H9 (cell line): ENCODE data around the gene ZDHHC13. TPM values are rescaled to one million over a fixed set of nuclear protein-coding genes. Genes with fewer than 3 reads are reported as not detected.

Experiments
- DNase-seq: peaks from one replicate; pipeline ENCODE4 v3.0.0-alpha.2; 2017
- H2AFZ ChIP-seq: one replicate; pipeline ENCODE4 v1.6.1; 2013; ENCODE audit warnings: mild to moderate bottlenecking, low read length, control low read depth, moderate library complexity
- H2AK5ac ChIP-seq: 2 replicates; pipeline ENCODE4 v1.6.1; 2013; ENCODE audit warnings: low read length, control low read depth, mixed read lengths; ENCODE audit not compliant: insufficient read length
- H2BK120ac ChIP-seq: one replicate; pipeline ENCODE4 v1.6.1; 2013; ENCODE audit warnings: low read depth, mild to moderate bottlenecking, low read length, control low read depth, inconsistent platforms; ENCODE audit not compliant: poor library complexity, severe bottlenecking
- H2BK12ac ChIP-seq: 2 replicates; pipeline ENCODE4 v1.6.1; 2013; ENCODE audit warnings: low read length, control low read depth, mixed read lengths, low read depth; ENCODE audit not compliant: insufficient read length
- H2BK15ac ChIP-seq: 2 replicates; pipeline ENCODE4 v1.6.1; 2013; ENCODE audit warnings: low read depth, low read length, control low read depth
- H2BK20ac ChIP-seq: one replicate; pipeline ENCODE4 v1.6.1; 2013; ENCODE audit warnings: low read depth, mild to moderate bottlenecking, low read length, control low read depth, inconsistent platforms; ENCODE audit not compliant: poor library complexity, severe bottlenecking
- H2BK5ac ChIP-seq: 2 replicates; pipeline ENCODE4 v1.6.1; 2013; ENCODE audit warnings: low read length, control low read depth, mixed read lengths; ENCODE audit not compliant: insufficient read length
- H3K14ac ChIP-seq: 2 replicates; pipeline ENCODE4 v1.6.1; 2013; ENCODE audit warnings: low read length, control low read depth; ENCODE audit not compliant: insufficient read depth
- H3K18ac ChIP-seq: 2 replicates; pipeline ENCODE4 v1.6.1; 2013; ENCODE audit warnings: low read depth, mild to moderate bottlenecking, mixed read lengths, low read length, control low read depth; ENCODE audit not compliant: insufficient read length
- H3K23ac ChIP-seq: 2 replicates; pipeline ENCODE4 v1.6.1; 2013; ENCODE audit warnings: low read length, control low read depth, mixed read lengths, low read depth; ENCODE audit not compliant: insufficient read length
- H3K23me2 ChIP-seq: 2 replicates; pipeline ENCODE4 v1.6.1; 2013; ENCODE audit warnings: low read depth, mild to moderate bottlenecking, mixed read lengths, low read length, control low read depth; ENCODE audit not compliant: insufficient read length, poor library complexity, severe bottlenecking
- H3K27ac ChIP-seq: 2 replicates; pipeline ENCODE4 v1.5.1; 2013; ENCODE audit warnings: low read length, control low read depth, mixed read lengths, low read depth; ENCODE audit not compliant: insufficient read length
- H3K27me3 ChIP-seq: 2 replicates; pipeline ENCODE4 v1.6.1; 2013; ENCODE audit warnings: low read length, control low read depth, inconsistent platforms; ENCODE audit not compliant: insufficient read depth
- H3K4ac ChIP-seq: 2 replicates; pipeline ENCODE4 v1.6.1; 2013; ENCODE audit warnings: low read depth, mild to moderate bottlenecking, control low read depth, inconsistent platforms, low read length, moderate library complexity
- H3K4me1 ChIP-seq: 2 replicates; pipeline ENCODE4 v1.6.1; 2013; ENCODE audit warnings: low read length, control low read depth, inconsistent platforms; ENCODE audit not compliant: insufficient read depth
- H3K4me2 ChIP-seq: 2 replicates; pipeline ENCODE4 v1.6.1; 2013; ENCODE audit warnings: low read length, control low read depth, mixed read lengths; ENCODE audit not compliant: insufficient read length, insufficient read depth
- H3K56ac ChIP-seq: 2 replicates; pipeline ENCODE4 v1.6.1; 2013; ENCODE audit warnings: low read depth, mild to moderate bottlenecking, mixed read lengths, low read length, control low read depth; ENCODE audit not compliant: insufficient read length
- H3K79me1 ChIP-seq: 2 replicates; pipeline ENCODE4 v1.6.1; 2013; ENCODE audit warnings: low read depth, mild to moderate bottlenecking, moderate library complexity, low read length, control low read depth, inconsistent platforms; ENCODE audit not compliant: insufficient read depth, poor library complexity, severe bottlenecking
- H3K79me2 ChIP-seq: 2 replicates; pipeline ENCODE4 v1.6.1; 2013; ENCODE audit warnings: low read length, control low read depth, inconsistent platforms; ENCODE audit not compliant: insufficient read depth
- H3K9ac ChIP-seq: 2 replicates; pipeline ENCODE4 v1.6.1; 2013; ENCODE audit warnings: low read length, control low read depth, mixed read lengths; ENCODE audit not compliant: insufficient read length; ENCODE audit errors: extremely low read depth
- H3K9me3 ChIP-seq: one replicate; pipeline ENCODE4 v1.6.1; 2013; ENCODE audit warnings: low read depth, low read length, inconsistent platforms; ENCODE audit not compliant: control insufficient read depth
- H3T11ph ChIP-seq: one replicate; pipeline ENCODE4 v1.6.1; 2013; ENCODE audit warnings: mild to moderate bottlenecking, low read length, control low read depth, inconsistent platforms
- H4K20me1 ChIP-seq: one replicate; pipeline ENCODE4 v1.6.1; 2013; ENCODE audit not compliant: control insufficient read depth, insufficient read length, insufficient read depth
- H4K5ac ChIP-seq: 2 replicates; pipeline ENCODE4 v1.6.1; 2013; ENCODE audit warnings: low read depth, mild to moderate bottlenecking, mixed read lengths, low read length, control low read depth; ENCODE audit not compliant: insufficient read length
- H4K8ac ChIP-seq: replicated peaks from 2 replicates; pipeline ENCODE4 v1.6.1; 2013; ENCODE audit warnings: low read length, control low read depth, mixed read lengths, low read depth; ENCODE audit not compliant: insufficient read length
- H4K91ac ChIP-seq: 2 replicates; pipeline ENCODE4 v1.6.1; 2013; ENCODE audit warnings: low read depth, mild to moderate bottlenecking, moderate library complexity, mixed read lengths, low read length, control low read depth; ENCODE audit not compliant: insufficient read length
- H3K27ac Mint-ChIP-seq, 3 experiments: 2 replicates in 2 of 3; 3 replicates in 1 of 3; pipeline ENCODE4 v1.8.0; 2020 to 2021; ENCODE audit warnings: mixed read lengths in 3 of 3, mild to moderate bottlenecking in 1 of 3, moderate library complexity in 1 of 3
- H3K27me3 Mint-ChIP-seq: 2 replicates; pipeline ENCODE4 v1.8.0; 2021; ENCODE audit warnings: low read depth, mild to moderate bottlenecking, moderate library complexity, mixed read lengths
- H3K36me3 Mint-ChIP-seq, 3 experiments: 2 replicates in 2 of 3; 3 replicates in 1 of 3; pipeline ENCODE4 v1.8.0; 2020 to 2021; ENCODE audit warnings: low read depth in 3 of 3, mixed read lengths in 3 of 3; ENCODE audit not compliant: insufficient read depth in 1 of 3
- H3K4me1 Mint-ChIP-seq, 2 experiments: 2 replicates each; pipeline ENCODE4 v1.8.0; 2020; ENCODE audit warnings: mixed read lengths in 2 of 2
- H3K4me3 Mint-ChIP-seq, 2 experiments: 2 replicates in 1 of 2; 3 replicates in 1 of 2; pipeline ENCODE4 v1.8.0; 2020 to 2021; ENCODE audit warnings: mild to moderate bottlenecking in 2 of 2, mixed read lengths in 2 of 2, moderate library complexity in 1 of 2
- H3K9me3 Mint-ChIP-seq, 2 experiments: 2 replicates in 1 of 2; 3 replicates in 1 of 2; pipeline ENCODE4 v1.8.0; 2020; ENCODE audit warnings: mild to moderate bottlenecking in 2 of 2, mixed read lengths in 2 of 2, moderate library complexity in 1 of 2
- total RNA-seq: library from RNA; stranded (reverse); gene quantifications from 2 replicates; pipeline ENCODE4 v1.2.1, GENCODE V29; 2021
- TF ChIP-seq, protein P1 (sequence below): fragments of 200-600 bp; sonication (generic); conservative IDR thresholded peaks from 3 replicates; pipeline ENCODE4 v1.8.0; 2021; ENCODE audit warnings: antibody characterized with exemption, mild to moderate bottlenecking

ZDHHC13 gene
- total RNA-seq, 1 experiment from 2014 or later = 20.9 TPM

- Histone ChIP-seq H3K79me2 (no peaks in the 10 kb centered on the region), H3K4me2 (no peak overlapping the region), H3K27me3 (no peaks in the 10 kb centered on the region), H4K91ac (no peak overlapping the region), H3K4ac (no peak overlapping the region), H4K8ac (no peak overlapping the region), H3K79me1 (no peaks in the 10 kb centered on the region), H3K27ac (no peak overlapping the region), H3K9ac (no peak overlapping the region), H2BK5ac (no peak overlapping the region), H3K18ac (no peak overlapping the region), H3K4me1 (peaks cover 7% of the 10 kb centered on the region; the same call in 1 of the 2 replicates), H2AFZ (no peak overlapping the region), H3K9me3 (no peaks in the 10 kb centered on the region), H3K56ac (no peak overlapping the region), H2BK12ac (no peak overlapping the region), H3T11ph (no peak overlapping the region), H2BK15ac (no peak overlapping the region), H2BK20ac (no peak overlapping the region), H3K23ac (no peak overlapping the region), H4K5ac (no peak overlapping the region), H3K23me2 (no peaks in the 10 kb centered on the region), H3K14ac (no peak overlapping the region), H4K20me1 (no peaks in the 10 kb centered on the region), H2BK120ac (no peak overlapping the region), H2AK5ac (no peak overlapping the region)
- Mint-ChIP-seq H3K27me3 (peaks cover 3% of the 10 kb centered on the region), H3K4me3 (no peak overlapping the region), H3K9me3 (no peaks in the 10 kb centered on the region), H3K4me1 (peaks cover 21 to 30% of the 10 kb centered on the region in 2 experiments), H3K36me3 (no peaks in the 10 kb centered on the region), H3K27ac (no peak overlapping the region)
- DNase-seq = no peak
- TF ChIP-seq, protein P1, sequence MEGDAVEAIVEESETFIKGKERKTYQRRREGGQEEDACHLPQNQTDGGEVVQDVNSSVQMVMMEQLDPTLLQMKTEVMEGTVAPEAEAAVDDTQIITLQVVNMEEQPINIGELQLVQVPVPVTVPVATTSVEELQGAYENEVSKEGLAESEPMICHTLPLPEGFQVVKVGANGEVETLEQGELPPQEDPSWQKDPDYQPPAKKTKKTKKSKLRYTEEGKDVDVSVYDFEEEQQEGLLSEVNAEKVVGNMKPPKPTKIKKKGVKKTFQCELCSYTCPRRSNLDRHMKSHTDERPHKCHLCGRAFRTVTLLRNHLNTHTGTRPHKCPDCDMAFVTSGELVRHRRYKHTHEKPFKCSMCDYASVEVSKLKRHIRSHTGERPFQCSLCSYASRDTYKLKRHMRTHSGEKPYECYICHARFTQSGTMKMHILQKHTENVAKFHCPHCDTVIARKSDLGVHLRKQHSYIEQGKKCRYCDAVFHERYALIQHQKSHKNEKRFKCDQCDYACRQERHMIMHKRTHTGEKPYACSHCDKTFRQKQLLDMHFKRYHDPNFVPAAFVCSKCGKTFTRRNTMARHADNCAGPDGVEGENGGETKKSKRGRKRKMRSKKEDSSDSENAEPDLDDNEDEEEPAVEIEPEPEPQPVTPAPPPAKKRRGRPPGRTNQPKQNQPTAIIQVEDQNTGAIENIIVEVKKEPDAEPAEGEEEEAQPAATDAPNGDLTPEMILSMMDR = no peak
Measured at GRCh38 chr11:19077965-19078364, 39.0 kb upstream of the ZDHHC13 start.
